ENCODE measurements around the gene ARHGAP1. TPM values are rescaled to one million over a fixed set of nuclear protein-coding genes. Genes with fewer than 3 reads are reported as not detected.

The ARHGAP1 gene
- total and polyA plus RNA-seq, 12 donors, result 18.7 to 125 (median 70.2) TPM

DNA sequence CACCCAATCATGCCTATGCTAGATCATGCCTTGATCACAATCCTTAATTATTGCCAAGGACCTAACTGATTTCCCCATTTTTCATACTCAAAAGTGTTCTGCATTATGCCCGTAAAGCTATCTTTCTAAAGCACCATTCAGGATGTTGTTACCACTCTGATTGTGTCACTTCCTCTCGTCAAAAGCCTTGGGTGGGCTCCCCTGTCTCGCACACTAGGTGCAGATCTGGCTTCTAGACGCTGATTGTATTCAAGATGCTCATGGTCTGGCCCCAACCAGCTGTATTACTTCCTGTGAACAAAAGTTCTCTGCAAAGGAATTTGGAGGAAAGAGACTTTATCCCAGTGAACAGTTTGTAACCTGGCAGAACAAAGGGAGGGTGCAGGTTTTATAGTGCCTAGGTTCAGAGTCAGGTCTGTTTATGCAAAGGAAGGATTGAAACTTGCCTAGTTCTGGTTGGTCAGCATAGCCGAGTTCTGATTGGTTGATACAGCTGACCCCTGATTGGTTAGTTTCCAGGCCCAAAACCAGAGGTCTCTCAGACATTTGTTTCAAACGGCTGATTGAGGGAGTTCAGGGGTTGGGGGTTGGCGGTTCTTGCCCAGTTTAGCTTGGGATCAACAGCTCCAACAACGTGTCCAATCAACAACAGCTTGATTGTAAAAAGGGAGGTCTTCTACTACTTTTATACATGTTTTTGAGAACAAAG is 57.6 kb downstream of the ARHGAP1 start:
- intact Hi-C loops (cut with DNase I), result no loop called here

DNA sequence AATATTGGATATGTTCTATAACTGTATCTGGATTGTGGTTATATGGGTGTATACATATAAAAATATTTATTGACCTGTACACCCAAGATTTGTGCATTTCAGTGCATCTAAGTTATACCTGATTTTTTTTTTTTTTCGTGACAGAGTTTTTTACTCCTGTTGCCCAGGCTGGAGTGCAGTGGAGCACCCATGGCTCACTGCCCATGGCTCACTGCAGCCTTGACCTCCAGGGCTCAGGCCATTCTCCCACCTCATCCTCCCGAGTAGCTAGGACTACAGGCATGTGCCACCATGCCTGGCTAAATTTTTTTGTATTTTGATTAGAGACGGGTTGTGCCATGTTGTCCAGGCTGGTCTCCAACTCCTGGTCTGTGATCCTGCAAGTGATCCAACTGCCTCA is 58.8 kb downstream of the ARHGAP1 start:
- H3K4me3 ChIP-seq, result no peak overlapping the region
- WGBS, 4 donors, result 56 to 68% (median 59%) methylated on average over 3 of the region's 3 CpGs
- no peaks in the 10 kb centered on the region for H3K9me3 ChIP-seq (replicated peaks in 1 of 3)
- peaks cover 4 to 7% of the 10 kb centered on the region in 2 donors for H3K4me1 ChIP-seq (replicated peaks in 1 of 2)
- DNase-seq, result peak in 2 of 7 donors; percentile 41
- intact Hi-C loops (cut with DNase I), result no loop called here
- no peaks in the 10 kb centered on the region for H3K27me3 ChIP-seq
- TF ChIP-seq, protein P1, sequence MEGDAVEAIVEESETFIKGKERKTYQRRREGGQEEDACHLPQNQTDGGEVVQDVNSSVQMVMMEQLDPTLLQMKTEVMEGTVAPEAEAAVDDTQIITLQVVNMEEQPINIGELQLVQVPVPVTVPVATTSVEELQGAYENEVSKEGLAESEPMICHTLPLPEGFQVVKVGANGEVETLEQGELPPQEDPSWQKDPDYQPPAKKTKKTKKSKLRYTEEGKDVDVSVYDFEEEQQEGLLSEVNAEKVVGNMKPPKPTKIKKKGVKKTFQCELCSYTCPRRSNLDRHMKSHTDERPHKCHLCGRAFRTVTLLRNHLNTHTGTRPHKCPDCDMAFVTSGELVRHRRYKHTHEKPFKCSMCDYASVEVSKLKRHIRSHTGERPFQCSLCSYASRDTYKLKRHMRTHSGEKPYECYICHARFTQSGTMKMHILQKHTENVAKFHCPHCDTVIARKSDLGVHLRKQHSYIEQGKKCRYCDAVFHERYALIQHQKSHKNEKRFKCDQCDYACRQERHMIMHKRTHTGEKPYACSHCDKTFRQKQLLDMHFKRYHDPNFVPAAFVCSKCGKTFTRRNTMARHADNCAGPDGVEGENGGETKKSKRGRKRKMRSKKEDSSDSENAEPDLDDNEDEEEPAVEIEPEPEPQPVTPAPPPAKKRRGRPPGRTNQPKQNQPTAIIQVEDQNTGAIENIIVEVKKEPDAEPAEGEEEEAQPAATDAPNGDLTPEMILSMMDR (IDR thresholded peaks at IDR 0.05), result no peak
- no peak for TF ChIP-seq POLR2A (IDR thresholded peaks at IDR 0.05)
- no peak overlapping the region for H3K27ac ChIP-seq
- peaks cover 0 to 18% of the 10 kb centered on the region in 2 donors for H3K36me3 ChIP-seq (replicated peaks in 1 of 2)

More for the DNA sequence above, 57.6 kb downstream of the ARHGAP1 start:
- DNase-seq, result no peak
- Histone ChIP-seq H3K27me3 (no peaks in the 10 kb centered on the region), H3K4me3 (no peak overlapping the region), H3K4me1 (replicated peaks in 1 of 2) (peaks cover 4 to 7% of the 10 kb centered on the region in 2 donors), H3K36me3 (replicated peaks in 1 of 2) (peaks cover 0 to 30% of the 10 kb centered on the region in 2 donors), H3K9me3 (replicated peaks in 1 of 3) (no peaks in the 10 kb centered on the region), H3K27ac (no peak overlapping the region)
- 91 to 98% (median 93%) methylated on average over 8 of the region's 8 CpGs for WGBS, 4 donors
- TF ChIP-seq POLR2A (IDR thresholded peaks at IDR 0.05), result no peak
- TF ChIP-seq, protein P1 (IDR thresholded peaks at IDR 0.05), result no peak

DNA sequence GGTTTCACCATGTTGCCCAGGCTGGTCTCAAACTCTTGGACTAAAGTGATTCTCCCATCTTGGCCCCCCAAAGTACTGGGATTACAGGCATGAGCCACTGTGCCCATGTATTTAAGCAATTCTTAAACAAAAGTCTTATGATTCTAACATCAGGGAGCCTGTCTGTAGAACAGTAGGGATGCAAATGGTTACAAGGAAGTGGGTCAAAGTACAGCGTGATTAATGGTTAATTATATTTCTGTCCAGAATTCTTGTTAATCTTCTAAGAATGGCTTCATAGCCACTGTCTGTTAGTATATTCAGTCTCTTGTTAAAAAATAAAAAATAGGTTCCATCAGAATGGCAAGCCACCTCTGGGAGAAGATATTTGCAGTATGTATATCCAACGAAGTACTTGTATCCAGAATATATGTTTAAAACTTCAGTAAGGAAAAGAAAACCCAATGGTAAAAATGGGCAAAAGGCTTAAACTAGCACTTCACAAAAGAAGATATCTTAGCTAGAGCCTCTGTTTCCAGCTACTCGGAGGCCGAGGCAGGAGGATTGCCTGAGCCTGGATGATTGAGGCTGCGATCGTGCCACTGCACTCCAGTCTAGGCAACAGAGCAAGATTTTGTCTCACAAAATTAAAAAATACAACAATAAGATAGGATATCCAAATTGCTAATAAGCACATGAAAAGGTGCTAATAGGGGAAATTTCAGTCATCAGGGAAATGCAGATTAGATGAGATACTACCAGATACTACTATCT is 60.2 kb downstream of the ARHGAP1 start:
- peaks cover 0 to 6% of the 10 kb centered on the region in 2 donors for H3K36me3 ChIP-seq (replicated peaks in 1 of 2)
- WGBS, 4 donors, result 93 to 97% (median 96%) methylated on average over 6 of the region's 6 CpGs
- no peaks in the 10 kb centered on the region for H3K27me3 ChIP-seq
- intact Hi-C loops (cut with DNase I), result no loop called here
- no peak overlapping the region for H3K27ac ChIP-seq
- H3K9me3 ChIP-seq (replicated peaks in 1 of 3), result no peaks in the 10 kb centered on the region
- no peak for DNase-seq
- TF ChIP-seq, protein P1 (IDR thresholded peaks at IDR 0.05), result no peak
- no peak for TF ChIP-seq POLR2A (IDR thresholded peaks at IDR 0.05)
- H3K4me1 ChIP-seq (replicated peaks in 1 of 2), result peaks cover 4 to 7% of the 10 kb centered on the region in 2 donors
- H3K4me3 ChIP-seq, result no peak overlapping the region

DNA sequence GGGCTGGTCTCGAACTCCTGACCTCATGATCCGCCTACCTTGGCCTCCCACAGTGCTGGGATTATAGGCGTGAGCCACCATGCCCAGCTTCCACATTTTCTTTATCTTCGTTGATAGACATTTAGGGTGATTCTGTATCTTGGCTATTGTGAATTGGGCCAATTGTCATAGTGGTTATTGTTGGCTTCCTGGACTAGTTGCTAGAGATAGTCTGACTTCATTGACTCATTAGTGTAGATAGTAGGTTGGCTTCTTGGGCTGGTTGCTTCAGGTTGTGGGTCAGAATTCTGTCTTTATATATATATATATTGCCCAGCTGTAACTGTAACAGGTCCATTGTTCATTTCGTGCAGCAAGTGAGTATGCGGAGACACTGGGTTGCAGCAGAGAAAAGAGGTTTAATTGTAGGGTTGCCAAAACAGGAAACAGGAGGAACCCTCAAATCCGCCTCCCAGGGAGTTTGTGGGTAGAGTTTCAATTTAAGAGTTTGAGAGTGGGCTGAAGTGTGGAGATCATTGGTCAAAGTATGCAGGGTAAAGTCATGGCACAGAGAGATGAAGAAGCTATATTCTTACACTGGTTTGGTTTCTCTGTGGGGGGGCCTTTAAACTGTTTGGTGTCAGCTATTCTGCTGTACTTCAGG is 61.1 kb downstream of the ARHGAP1 start:
- Histone ChIP-seq H3K27me3 (no peaks in the 10 kb centered on the region), H3K36me3 (replicated peaks in 1 of 2) (no peaks in the 10 kb centered on the region), H3K9me3 (replicated peaks in 1 of 3) (no peaks in the 10 kb centered on the region), H3K4me3 (no peak overlapping the region), H3K27ac (no peak overlapping the region), H3K4me1 (replicated peaks in 1 of 2) (peaks cover 4 to 7% of the 10 kb centered on the region in 2 donors)
- intact Hi-C loops (cut with DNase I), result no loop called here
- WGBS, 4 donors, result 91 to 99% (median 94%) methylated on average over 7 of the region's 7 CpGs
- no peak for DNase-seq
- TF ChIP-seq, protein P1 (IDR thresholded peaks at IDR 0.05), result no peak
- no peak for TF ChIP-seq POLR2A (IDR thresholded peaks at IDR 0.05)

Data from adrenal gland (tissue), 12 donors.